Measurements from ENCODE around the gene C6orf47.

DNA sequence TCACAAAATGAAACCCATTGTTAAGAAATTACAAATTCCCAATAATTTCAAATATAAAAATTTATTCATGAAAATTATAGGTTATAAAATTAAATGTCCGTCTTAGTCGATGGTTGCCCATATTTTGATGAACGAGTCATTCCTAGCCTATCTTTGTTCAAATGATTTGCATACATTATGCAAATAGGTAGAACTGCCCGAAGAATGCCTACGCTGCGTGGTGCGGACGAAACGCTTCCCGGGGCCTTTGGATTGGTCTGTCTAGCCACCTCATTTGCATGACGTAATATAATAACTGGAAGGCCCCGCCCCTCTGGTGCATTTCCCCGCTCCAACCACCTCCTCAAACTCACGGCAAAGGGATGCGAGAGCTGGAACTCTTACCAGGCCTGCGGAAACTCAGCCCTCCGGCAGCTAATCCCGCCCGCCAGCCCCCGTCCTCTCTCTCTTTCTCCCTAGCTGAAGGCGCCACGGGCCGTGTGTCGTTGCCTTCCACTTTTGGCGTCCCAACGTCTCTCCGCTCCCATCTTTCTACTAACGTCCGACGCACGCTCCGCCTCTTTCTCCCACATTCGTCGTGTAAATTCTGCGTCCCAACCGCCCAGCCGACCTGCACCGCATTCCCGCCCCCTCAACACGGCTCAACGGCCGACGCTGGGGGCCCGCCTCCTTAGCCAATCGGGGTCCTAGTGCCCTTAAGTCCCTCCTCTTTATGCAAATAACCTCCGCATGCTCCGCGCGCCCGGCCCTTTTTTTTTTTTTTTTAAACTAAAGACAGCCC lies 40.6 kb downstream of the C6orf47 start:
- TF ChIP-seq SPI1 (IDR thresholded peaks at IDR 0.05; ENCODE audit: low read depth, low read length) (no peak), POLR2A (IDR thresholded peaks at IDR 0.05; ENCODE audit: low read depth, low read length) (peak; percentile 90), POLR2AphosphoS5 (IDR thresholded peaks at IDR 0.05; ENCODE audit: low read depth, low read length) (peak; percentile 95), TAF1 (IDR thresholded peaks at IDR 0.05; ENCODE audit: low read depth, low read length) (peak; percentile 63; the same call in 1 of the 2 replicates), POU2F2 (IDR thresholded peaks at IDR 0.05; ENCODE audit: low read depth, low read length) (peak; percentile 99), PAX5 (IDR thresholded peaks at IDR 0.05; ENCODE audit: insufficient read depth, low read length, severe bottlenecking) (no peak)
